CD14-positive monocyte (primary cell): ENCODE measurements around the gene ZNF8. TPM values are rescaled to one million over a fixed set of nuclear protein-coding genes. Genes with fewer than 3 reads are reported as not detected.
"Not testable (repeated sequence)": the region's sequence is repeated elsewhere in the genome, so short reads cannot be mapped to it uniquely, and the experiment has no call there.

ENCODE experiments used
- DNase-seq, 3 donors: peaks; one replicate each; pipeline ENCODE4 v3.0.0-alpha.2; 2011 to 2022
- H2AFZ ChIP-seq: 2 replicates; pipeline ENCODE4 v1.6.0; 2012; ENCODE audit warnings: mild to moderate bottlenecking, low read depth, low read length, inconsistent platforms; ENCODE audit not compliant: insufficient read depth, poor library complexity, severe bottlenecking
- H3K27ac ChIP-seq, 2 donors: 1 replicate in 1 of 2; 2 replicates in 1 of 2; pipeline ENCODE4 v1.5.1; 2012 to 2013; ENCODE audit warnings: low read length in 2 of 2, control low read depth in 1 of 2, inconsistent platforms in 1 of 2, low read depth in 1 of 2, mild to moderate bottlenecking in 1 of 2
- H3K27me3 ChIP-seq, 2 donors: one replicate each; pipeline versions ENCODE4 v1.6.0 to v1.6.1; 2011 to 2013; ENCODE audit warnings: low read length in 2 of 2; ENCODE audit not compliant: control insufficient read depth in 2 of 2, insufficient read depth in 2 of 2
- H3K36me3 ChIP-seq, 2 donors: replicated peaks in 1 of 2; 1 replicate in 1 of 2; 2 replicates in 1 of 2; pipeline versions ENCODE4 v1.5.1 to v1.6.1; 2012 to 2013; ENCODE audit warnings: low read length in 2 of 2, control low read depth in 1 of 2, inconsistent platforms in 1 of 2, mild to moderate bottlenecking in 1 of 2; ENCODE audit not compliant: insufficient read depth in 2 of 2, control insufficient read depth in 1 of 2
- H3K4me1 ChIP-seq, 2 donors: 1 replicate in 1 of 2; 2 replicates in 1 of 2; pipeline versions ENCODE4 v1.5.1 to v1.6.1; 2012 to 2013; ENCODE audit warnings: low read length in 2 of 2, control low read depth in 1 of 2, inconsistent platforms in 1 of 2, mild to moderate bottlenecking in 1 of 2, moderate library complexity in 1 of 2; ENCODE audit not compliant: insufficient read depth in 2 of 2, control insufficient read depth in 1 of 2
- H3K4me2 ChIP-seq: replicated peaks from 2 replicates; pipeline ENCODE3; 2012; ENCODE audit warnings: low read length, moderate library complexity, mild to moderate bottlenecking; ENCODE audit not compliant: poor library complexity, severe bottlenecking; ENCODE audit errors: extremely low read depth
- H3K4me3 ChIP-seq, 3 experiments: fragments of 200-600 bp in 1 of 3; sonication (generic) in 1 of 3; replicated peaks in 1 of 3; 1 replicate in 2 of 3; 2 replicates in 1 of 3; pipeline ENCODE4 v1.5.1; 2011 to 2013; ENCODE audit warnings: low read length in 3 of 3, mild to moderate bottlenecking in 3 of 3, control low read depth in 2 of 3, low read depth in 2 of 3, inconsistent platforms in 1 of 3, moderate library complexity in 1 of 3
- H3K79me2 ChIP-seq: 2 replicates; pipeline ENCODE4 v1.6.0; 2012; ENCODE audit warnings: mild to moderate bottlenecking, control low read depth, inconsistent platforms, low read length, moderate library complexity; ENCODE audit not compliant: insufficient read depth
- H3K9ac ChIP-seq: 2 replicates; pipeline ENCODE4 v1.6.0; 2017; ENCODE audit warnings: low read length, mild to moderate bottlenecking; ENCODE audit not compliant: insufficient read depth, poor library complexity, severe bottlenecking
- H3K9me3 ChIP-seq, 2 donors: replicated peaks in 1 of 2; 1 replicate in 1 of 2; 2 replicates in 1 of 2; pipeline versions ENCODE4 v1.5.1 to v1.6.1; 2012 to 2013; ENCODE audit warnings: low read length in 2 of 2, control low read depth in 1 of 2; ENCODE audit not compliant: control insufficient read depth in 1 of 2, insufficient read depth in 1 of 2
- H4K20me1 ChIP-seq: 2 replicates; pipeline ENCODE4 v1.6.0; 2012; ENCODE audit warnings: mild to moderate bottlenecking, low read length, control low read depth, moderate library complexity; ENCODE audit not compliant: insufficient read depth
- H3K27ac Mint-ChIP-seq, 7 donors: one replicate each; pipeline ENCODE4 v1.8.0; 2020; ENCODE audit warnings: mild to moderate bottlenecking in 7 of 7, mixed read lengths in 7 of 7, moderate library complexity in 6 of 7, inconsistent platforms in 2 of 7
- H3K27me3 Mint-ChIP-seq, 3 donors: one replicate each; pipeline ENCODE4 v1.8.0; 2021 to 2022; ENCODE audit warnings: low read depth in 3 of 3, mild to moderate bottlenecking in 3 of 3, mixed read lengths in 3 of 3, moderate library complexity in 3 of 3, inconsistent platforms in 1 of 3
- H3K36me3 Mint-ChIP-seq, 2 donors: one replicate each; pipeline ENCODE4 v1.8.0; 2020; ENCODE audit warnings: mixed read lengths in 2 of 2, inconsistent platforms in 1 of 2, mild to moderate bottlenecking in 1 of 2
- H3K4me1 Mint-ChIP-seq: one replicate; pipeline ENCODE4 v1.8.0; 2020; ENCODE audit warnings: mild to moderate bottlenecking, mixed read lengths
- H3K4me3 Mint-ChIP-seq, 2 donors: one replicate each; pipeline ENCODE4 v1.8.0; 2020; ENCODE audit warnings: mild to moderate bottlenecking in 2 of 2, mixed read lengths in 2 of 2, moderate library complexity in 1 of 2
- H3K9me3 Mint-ChIP-seq, 7 donors: one replicate each; pipeline ENCODE4 v1.8.0; 2020 to 2022; ENCODE audit warnings: mixed read lengths in 7 of 7, mild to moderate bottlenecking in 6 of 7, moderate library complexity in 6 of 7, inconsistent platforms in 2 of 7
- CTCF ChIP-seq: fragments of 200-600 bp; IDR thresholded peaks from one replicate; pipeline ENCODE4 v1.8.0; 2022; ENCODE audit warnings: antibody characterized with exemption, mild to moderate bottlenecking
- WGBS: methylation state at CpG from one replicate; pipeline ENCODE4 v1.1.5; 2013; ENCODE audit warnings: missing lambda C conversion rate; ENCODE audit not compliant: insufficient coverage; 5-methylcytosine and 5-hydroxymethylcytosine counted together
- intact Hi-C, 2 donors: fragments of 100-400 bp; cut with micrococcal nuclease; formaldehyde crosslinking; loops; one replicate each; pipeline versions ENCODE4 v1.15.0 to v1.15.1; 2023
- polyA plus RNA-seq, 3 donors: library from polyadenylated mRNA; depleted of rRNA in 1 of 3; unstranded in 2 of 3; stranded (reverse) in 1 of 3; fragments of 300-500 nt in 2 of 3; fragments of >200 nt in 1 of 3; fragmentation: Illumina TruSeq in 2 of 3; gene quantifications; 1 replicate in 2 of 3; 2 replicates in 1 of 3; pipeline ENCODE4 v1.2.3, GENCODE V29; 2012 to 2021

The ZNF8 gene
- polyA plus RNA-seq, 3 donors, result 0.05 to 2.4 (median 0.25) TPM

GRCh38 chr19:58307736-58308135, 29.0 kb downstream of the ZNF8 start:
- Histone ChIP-seq H2AFZ (no peak overlapping the region), H3K27me3 (no peaks in the 10 kb centered on the region), H3K4me1 (peaks cover 12 to 16% of the 10 kb centered on the region in 2 donors), H4K20me1 (no peaks in the 10 kb centered on the region), H3K27ac (no peak overlapping the region), H3K4me2 (no peak overlapping the region), H3K79me2 (peaks cover 36% of the 10 kb centered on the region), H3K9ac (no peak overlapping the region), H3K36me3 (peaks cover 44 to 58% of the 10 kb centered on the region in 2 donors), H3K9me3 (peaks cover 34 to 38% of the 10 kb centered on the region in 2 donors), H3K4me3 (no peak overlapping the region)
- peaks cover 34 to 54% (median 45%) of the 10 kb centered on the region in 7 donors for H3K9me3 Mint-ChIP-seq
- H3K36me3 Mint-ChIP-seq, result peaks cover 67 to 68% of the 10 kb centered on the region in 2 donors
- no peak for DNase-seq
- TF ChIP-seq CTCF, result no peak
- intact Hi-C loops, result loop anchor here (5.0 to 10.0 kb wide), 2 partner anchors 125 to 303 kb away; partner anchors contain the start of genes ZNF274 (in 1 of the 2) and ZNF606 (in 1 of the 2)
- no peak overlapping the region for H3K4me3 Mint-ChIP-seq
- WGBS, result 100% methylated on average over 1 of the region's 4 CpGs
- H3K27ac Mint-ChIP-seq, result peak overlapping the region in 1 of 7 donors; percentile 54
- H3K4me1 Mint-ChIP-seq, result peaks cover 16% of the 10 kb centered on the region
- peaks cover 0 to 2% (median 2%) of the 10 kb centered on the region in 3 donors for H3K27me3 Mint-ChIP-seq

DNA sequence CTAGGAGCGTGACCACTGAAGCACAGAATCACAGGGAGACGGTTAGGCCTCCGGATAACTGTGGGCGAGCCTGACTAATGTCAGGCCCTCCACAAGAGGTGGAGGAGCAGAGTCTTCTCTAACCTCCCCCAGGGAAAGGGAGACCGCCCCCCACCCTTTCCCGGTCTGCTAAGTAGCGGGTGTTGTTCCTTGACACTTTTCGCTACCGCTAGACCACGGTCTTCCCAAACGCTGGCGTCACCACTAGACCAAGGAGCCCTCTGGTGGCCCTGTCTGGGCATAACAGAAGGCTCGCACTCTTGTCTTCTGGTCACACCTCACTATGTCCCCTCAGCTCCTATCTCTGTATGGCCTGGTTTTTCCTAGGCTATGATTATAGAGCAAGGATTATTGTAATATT, 31.9 kb downstream of the ZNF8 start:
- peaks cover 49 to 54% of the 10 kb centered on the region in 2 donors for H3K9me3 ChIP-seq
- H3K36me3 ChIP-seq, result peaks cover 52 to 87% of the 10 kb centered on the region in 2 donors
- H3K4me2 ChIP-seq, DNase-seq, H3K4me1 Mint-ChIP-seq, H3K27ac Mint-ChIP-seq, H2AFZ ChIP-seq, H3K4me3 Mint-ChIP-seq, H3K9ac ChIP-seq, H3K27me3 Mint-ChIP-seq, H3K27me3 ChIP-seq, H3K4me1 ChIP-seq, H3K4me3 ChIP-seq, H4K20me1 ChIP-seq, intact Hi-C loops, H3K27ac ChIP-seq: not testable (repeated sequence)
- peak; percentile 16 for TF ChIP-seq CTCF
- Mint-ChIP-seq H3K36me3 (peaks cover 81 to 98% of the 10 kb centered on the region in 2 donors), H3K9me3 (peaks cover 33 to 55% (median 49%) of the 10 kb centered on the region in 7 donors)
- peaks cover 32% of the 10 kb centered on the region for H3K79me2 ChIP-seq
- 100% methylated on average over 4 of the region's 13 CpGs for WGBS
